ENCODE measurements around the gene SLC35D2.

SLC35D2 gene

DNA sequence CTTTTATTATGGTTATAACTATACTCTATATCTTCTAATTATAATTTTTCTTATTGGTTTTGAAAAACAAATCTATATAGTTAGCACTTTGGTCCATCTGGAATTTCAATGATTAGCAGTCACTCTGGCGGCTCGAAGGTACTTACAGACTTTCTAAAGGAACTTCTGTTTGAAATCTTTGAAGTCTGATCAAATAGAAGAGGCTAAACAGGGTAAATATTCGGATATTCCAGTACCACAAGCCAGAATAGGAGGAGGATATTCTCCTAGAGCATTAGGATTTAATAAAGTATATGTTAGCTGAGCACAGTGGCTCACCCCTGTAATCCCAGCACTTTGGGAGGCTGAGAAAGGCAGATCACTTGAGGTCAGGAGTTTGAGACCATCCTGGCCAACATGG, 42.8 kb downstream of the SLC35D2 start:
- H3K4me1 ChIP-seq (ENCODE audit: control insufficient read depth, insufficient read depth, low read length): peaks cover 4% of the 10 kb centered on the region; the same call in 1 of the 2 replicates
- ChIA-PET POLR2A (no interaction called here), CTCF (interaction anchor here (0.7 kb wide), 1 partner anchor 23 kb away, joined by 4 read pairs; no protein-coding TSS in a partner anchor)
- no peak overlapping the region for H3K4me3 ChIP-seq (ENCODE audit: low read depth, low read length)
- no peaks in the 10 kb centered on the region for H3K9me3 ChIP-seq (ENCODE audit: control insufficient read depth, insufficient read depth, low read depth, low read length)
- no peak overlapping the region for H3K27ac ChIP-seq (ENCODE audit: extremely low read depth, low read depth, low read length)
- H3K36me3 ChIP-seq (ENCODE audit: control insufficient read depth in 2 of 2, insufficient read depth in 1 of 2, low read length in 2 of 2): no peaks in the 10 kb centered on the region
- TF ChIP-seq ZNF302 (tag by site-specific recombination; IDR thresholded peaks at IDR 0.05; ENCODE audit: low read depth) (no peak), ZNF624 (tag by site-specific recombination; IDR thresholded peaks at IDR 0.05) (no peak)

DNA sequence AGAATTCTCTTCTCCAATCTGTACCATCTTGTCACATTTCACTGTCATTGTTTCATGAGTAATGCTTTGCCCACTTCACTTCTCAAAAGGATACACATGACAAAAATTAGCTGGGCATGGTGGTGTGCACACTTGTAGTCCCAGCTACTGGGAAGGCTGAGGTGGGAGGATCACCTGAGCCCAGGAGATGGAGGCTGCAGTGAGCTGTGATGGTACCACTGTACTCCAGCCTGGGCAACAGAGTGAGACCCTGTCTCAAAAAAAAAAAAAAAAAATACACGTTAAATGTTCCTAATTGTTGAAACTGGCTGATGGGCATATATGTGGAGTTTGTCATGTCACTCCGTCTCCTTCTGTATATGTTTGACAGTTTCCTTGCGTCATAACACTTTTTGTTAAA, 45.2 kb downstream of the SLC35D2 start:
- H3K36me3 ChIP-seq (ENCODE audit: control insufficient read depth in 2 of 2, insufficient read depth in 1 of 2, low read length in 2 of 2): no peaks in the 10 kb centered on the region
- POLR2A ChIA-PET: no interaction called here
- CTCF ChIA-PET: interaction anchor here (0.7 to 4.1 kb wide), 2 partner anchors 8 to 11 kb away, joined by 4 to 23 read pairs; no protein-coding TSS in a partner anchor
- peaks cover 2% of the 10 kb centered on the region; the same call in 1 of the 2 replicates for H3K4me1 ChIP-seq (ENCODE audit: control insufficient read depth, insufficient read depth, low read length)
- H3K4me3 ChIP-seq (ENCODE audit: low read depth, low read length): no peak overlapping the region
- TF ChIP-seq ZNF701 (tag by site-specific recombination; IDR thresholded peaks at IDR 0.05) (no peak), ZNF514 (tag by site-specific recombination; IDR thresholded peaks at IDR 0.05) (no peak), ZNF777 (tag by site-specific recombination; IDR thresholded peaks at IDR 0.05; ENCODE audit: borderline replicate concordance) (no peak), ZNF521 (tag by site-specific recombination; IDR thresholded peaks at IDR 0.05) (no peak), KLF8 (tag by site-specific recombination; IDR thresholded peaks at IDR 0.05) (no peak), ZNF658 (tag by site-specific recombination; IDR thresholded peaks at IDR 0.05) (no peak), GLIS2 (tag by site-specific recombination; IDR thresholded peaks at IDR 0.05) (no peak), ZNF768 (tag by site-specific recombination; IDR thresholded peaks at IDR 0.05) (no peak)
- TF ChIP-seq, protein P1, sequence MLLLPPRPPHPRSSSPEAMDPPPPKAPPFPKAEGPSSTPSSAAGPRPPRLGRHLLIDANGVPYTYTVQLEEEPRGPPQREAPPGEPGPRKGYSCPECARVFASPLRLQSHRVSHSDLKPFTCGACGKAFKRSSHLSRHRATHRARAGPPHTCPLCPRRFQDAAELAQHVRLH (tag by site-specific recombination; IDR thresholded peaks at IDR 0.05): no peak
- H3K9me3 ChIP-seq (ENCODE audit: control insufficient read depth, insufficient read depth, low read depth, low read length): no peaks in the 10 kb centered on the region
- H3K27ac ChIP-seq (ENCODE audit: extremely low read depth, low read depth, low read length): no peak overlapping the region

DNA sequence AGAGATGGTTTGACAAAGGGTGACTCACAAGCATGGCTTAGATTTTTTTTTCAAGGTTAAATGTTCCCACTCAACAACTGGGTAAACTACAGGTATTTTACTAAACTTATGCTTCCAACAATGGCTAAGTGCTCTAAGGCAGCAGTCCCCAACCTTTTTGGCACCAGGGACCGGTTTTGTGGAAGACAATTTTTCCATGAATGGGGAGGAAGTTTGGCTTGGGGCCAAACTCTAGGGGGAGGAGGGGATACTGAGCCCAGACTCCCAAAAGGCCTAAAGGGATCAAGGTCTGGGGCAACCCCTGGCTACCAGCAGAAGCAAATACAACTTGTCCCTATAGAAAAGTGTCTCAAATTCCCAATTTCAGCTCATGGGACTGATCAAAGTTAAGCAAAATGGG, 49.6 kb downstream of the SLC35D2 start:
- Histone ChIP-seq H3K9me3 (ENCODE audit: control insufficient read depth, insufficient read depth, low read depth, low read length) (no peaks in the 10 kb centered on the region), H3K27ac (ENCODE audit: extremely low read depth, low read depth, low read length) (no peak overlapping the region), H3K4me3 (ENCODE audit: low read depth, low read length) (no peak overlapping the region), H3K36me3 (ENCODE audit: control insufficient read depth in 2 of 2, insufficient read depth in 1 of 2, low read length in 2 of 2) (no peaks in the 10 kb centered on the region), H3K4me1 (ENCODE audit: control insufficient read depth, insufficient read depth, low read length) (no peaks in the 10 kb centered on the region)
- CTCF ChIA-PET: no interaction called here
- POLR2A ChIA-PET: no interaction called here
- TF ChIP-seq EGR2 (tag by site-specific recombination; IDR thresholded peaks at IDR 0.05; ENCODE audit: low read depth): no peak
- TF ChIP-seq ZNF623 (tag by site-specific recombination; IDR thresholded peaks at IDR 0.05): no peak
- TF ChIP-seq ZNF791 (tag by site-specific recombination; IDR thresholded peaks at IDR 0.05): no peak
- TF ChIP-seq ZNF677 (tag by site-specific recombination; IDR thresholded peaks at IDR 0.05): no peak
- no peak for TF ChIP-seq ZBTB7A (tag by site-specific recombination; IDR thresholded peaks at IDR 0.05; ENCODE audit: low read depth)
- no peak for TF ChIP-seq KLF9 (tag by site-specific recombination; IDR thresholded peaks at IDR 0.05; ENCODE audit: low read depth)
- TF ChIP-seq ZNF184 (tag by site-specific recombination; IDR thresholded peaks at IDR 0.05): no peak
- TF ChIP-seq, protein P2, sequence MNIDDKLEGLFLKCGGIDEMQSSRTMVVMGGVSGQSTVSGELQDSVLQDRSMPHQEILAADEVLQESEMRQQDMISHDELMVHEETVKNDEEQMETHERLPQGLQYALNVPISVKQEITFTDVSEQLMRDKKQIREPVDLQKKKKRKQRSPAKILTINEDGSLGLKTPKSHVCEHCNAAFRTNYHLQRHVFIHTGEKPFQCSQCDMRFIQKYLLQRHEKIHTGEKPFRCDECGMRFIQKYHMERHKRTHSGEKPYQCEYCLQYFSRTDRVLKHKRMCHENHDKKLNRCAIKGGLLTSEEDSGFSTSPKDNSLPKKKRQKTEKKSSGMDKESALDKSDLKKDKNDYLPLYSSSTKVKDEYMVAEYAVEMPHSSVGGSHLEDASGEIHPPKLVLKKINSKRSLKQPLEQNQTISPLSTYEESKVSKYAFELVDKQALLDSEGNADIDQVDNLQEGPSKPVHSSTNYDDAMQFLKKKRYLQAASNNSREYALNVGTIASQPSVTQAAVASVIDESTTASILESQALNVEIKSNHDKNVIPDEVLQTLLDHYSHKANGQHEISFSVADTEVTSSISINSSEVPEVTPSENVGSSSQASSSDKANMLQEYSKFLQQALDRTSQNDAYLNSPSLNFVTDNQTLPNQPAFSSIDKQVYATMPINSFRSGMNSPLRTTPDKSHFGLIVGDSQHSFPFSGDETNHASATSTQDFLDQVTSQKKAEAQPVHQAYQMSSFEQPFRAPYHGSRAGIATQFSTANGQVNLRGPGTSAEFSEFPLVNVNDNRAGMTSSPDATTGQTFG (tag by site-specific recombination; IDR thresholded peaks at IDR 0.05; ENCODE audit: borderline replicate concordance): no peak
- TF ChIP-seq, protein P3, sequence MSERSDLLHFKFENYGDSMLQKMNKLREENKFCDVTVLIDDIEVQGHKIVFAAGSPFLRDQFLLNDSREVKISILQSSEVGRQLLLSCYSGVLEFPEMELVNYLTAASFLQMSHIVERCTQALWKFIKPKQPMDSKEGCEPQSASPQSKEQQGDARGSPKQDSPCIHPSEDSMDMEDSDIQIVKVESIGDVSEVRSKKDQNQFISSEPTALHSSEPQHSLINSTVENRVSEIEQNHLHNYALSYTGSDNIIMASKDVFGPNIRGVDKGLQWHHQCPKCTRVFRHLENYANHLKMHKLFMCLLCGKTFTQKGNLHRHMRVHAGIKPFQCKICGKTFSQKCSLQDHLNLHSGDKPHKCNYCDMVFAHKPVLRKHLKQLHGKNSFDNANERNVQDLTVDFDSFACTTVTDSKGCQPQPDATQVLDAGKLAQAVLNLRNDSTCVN (tag by site-specific recombination; optimal IDR thresholded peaks at IDR 0.05): no peak
- no peak for TF ChIP-seq GFI1B (tag by site-specific recombination; IDR thresholded peaks at IDR 0.05)
- no peak for TF ChIP-seq ZNF23 (tag by site-specific recombination; IDR thresholded peaks at IDR 0.05; ENCODE audit: borderline replicate concordance)
- TF ChIP-seq, protein P4, sequence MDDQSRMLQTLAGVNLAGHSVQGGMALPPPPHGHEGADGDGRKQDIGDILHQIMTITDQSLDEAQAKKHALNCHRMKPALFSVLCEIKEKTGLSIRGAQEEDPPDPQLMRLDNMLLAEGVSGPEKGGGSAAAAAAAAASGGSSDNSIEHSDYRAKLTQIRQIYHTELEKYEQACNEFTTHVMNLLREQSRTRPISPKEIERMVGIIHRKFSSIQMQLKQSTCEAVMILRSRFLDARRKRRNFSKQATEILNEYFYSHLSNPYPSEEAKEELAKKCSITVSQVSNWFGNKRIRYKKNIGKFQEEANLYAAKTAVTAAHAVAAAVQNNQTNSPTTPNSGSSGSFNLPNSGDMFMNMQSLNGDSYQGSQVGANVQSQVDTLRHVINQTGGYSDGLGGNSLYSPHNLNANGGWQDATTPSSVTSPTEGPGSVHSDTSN (CRISPR knock-in tag; IDR thresholded peaks at IDR 0.05): no peak
- no peak for TF ChIP-seq ZNF248 (tag by site-specific recombination; IDR thresholded peaks at IDR 0.05)
- TF ChIP-seq ZNF501 (tag by site-specific recombination; IDR thresholded peaks at IDR 0.05): no peak
- TF ChIP-seq ZNF354C (tag by site-specific recombination; IDR thresholded peaks at IDR 0.05; ENCODE audit: borderline replicate concordance, low read depth): no peak

Measured in HEK293 (cell line).